ENCODE results near the gene HERC2. TPM values are rescaled to one million over a fixed set of nuclear protein-coding genes. Genes with fewer than 3 reads are reported as not detected.

HERC2 gene
- polyA plus RNA-seq, 1 of the 3 experiments (the other 2 are of a cell fraction): 22.3 TPM

GRCh38 chr15:28269097-28269496 lies 52.9 kb downstream of the HERC2 start:
- Histone ChIP-seq H3K4me1 (ENCODE audit: control insufficient read depth in 1 of 2, insufficient read depth in 2 of 2, low read depth in 1 of 2, low read length in 1 of 2) (no peaks in the 10 kb centered on the region), H3K36me3 (replicated peaks in 1 of 2; ENCODE audit: control insufficient read depth in 1 of 2, insufficient read depth in 2 of 2, low read length in 1 of 2) (peaks cover 38 to 67% of the 10 kb centered on the region in 2 experiments), H2AFZ (ENCODE audit: low read depth) (no peak overlapping the region), H3K9ac (no peak overlapping the region), H3K79me2 (ENCODE audit: insufficient read depth) (no peaks in the 10 kb centered on the region; the same call in 1 of the 2 replicates), H3K4me3 (ENCODE audit: low read depth in 2 of 2, low read length in 1 of 2) (no peak overlapping the region), H4K20me1 (ENCODE audit: insufficient read depth) (no peaks in the 10 kb centered on the region), H3K9me3 (no peaks in the 10 kb centered on the region), H3K4me2 (no peak overlapping the region), H3K27ac (ENCODE audit: low read depth in 2 of 2, low read length in 1 of 2) (no peak overlapping the region), H3K27me3 (ENCODE audit: insufficient read depth) (no peaks in the 10 kb centered on the region), H3F3A (replicated peaks; ENCODE audit: insufficient read depth) (no peaks in the 10 kb centered on the region), H3K9me2 (no peaks in the 10 kb centered on the region)
- ChIA-PET CTCF (no interaction called here), POLR2A (no interaction called here)
- WGBS (ENCODE audit: low lambda C conversion rate): 98% methylated on average over 8 of the region's 8 CpGs
- TF ChIP-seq RXRA (IDR thresholded peaks at IDR 0.05; ENCODE audit: borderline replicate concordance, low read depth) (no peak), SIN3A (IDR thresholded peaks at IDR 0.05; ENCODE audit: borderline replicate concordance, low read depth, low read length) (no peak), JUND (IDR thresholded peaks at IDR 0.05) (no peak), EZH2phosphoT487 (IDR thresholded peaks at IDR 0.05; ENCODE audit: borderline replicate concordance, low read depth) (no peak), ZBTB33 (IDR thresholded peaks at IDR 0.05; ENCODE audit: borderline replicate concordance, low read depth) (no peak), CHD2 (IDR thresholded peaks at IDR 0.05; ENCODE audit: low read length, partially characterized antibody) (no peak), FOSL2 (IDR thresholded peaks at IDR 0.05; ENCODE audit: borderline replicate concordance, low read depth) (no peak), RCOR1 (IDR thresholded peaks at IDR 0.05; ENCODE audit: low read length) (no peak), ELF1 (IDR thresholded peaks at IDR 0.05) (no peak), GATA2 (CRISPR knock-in tag; IDR thresholded peaks at IDR 0.05) (no peak), RFX5 (IDR thresholded peaks at IDR 0.05; ENCODE audit: low read length) (no peak), USF1 (IDR thresholded peaks at IDR 0.05; ENCODE audit: borderline replicate concordance, low read depth) (no peak), TCF12 (IDR thresholded peaks at IDR 0.05) (no peak), TAF1 (IDR thresholded peaks at IDR 0.05; ENCODE audit: borderline replicate concordance, low read depth, low read length) (no peak), NRF1 (IDR thresholded peaks at IDR 0.05; ENCODE audit: low read depth, low read length) (no peak), PBX3 (IDR thresholded peaks at IDR 0.05) (no peak)
- TF ChIP-seq, protein P1, sequence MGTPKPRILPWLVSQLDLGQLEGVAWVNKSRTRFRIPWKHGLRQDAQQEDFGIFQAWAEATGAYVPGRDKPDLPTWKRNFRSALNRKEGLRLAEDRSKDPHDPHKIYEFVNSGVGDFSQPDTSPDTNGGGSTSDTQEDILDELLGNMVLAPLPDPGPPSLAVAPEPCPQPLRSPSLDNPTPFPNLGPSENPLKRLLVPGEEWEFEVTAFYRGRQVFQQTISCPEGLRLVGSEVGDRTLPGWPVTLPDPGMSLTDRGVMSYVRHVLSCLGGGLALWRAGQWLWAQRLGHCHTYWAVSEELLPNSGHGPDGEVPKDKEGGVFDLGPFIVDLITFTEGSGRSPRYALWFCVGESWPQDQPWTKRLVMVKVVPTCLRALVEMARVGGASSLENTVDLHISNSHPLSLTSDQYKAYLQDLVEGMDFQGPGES (IDR thresholded peaks at IDR 0.05; ENCODE audit: low read depth, low read length): no peak
- TF ChIP-seq, protein P2, sequence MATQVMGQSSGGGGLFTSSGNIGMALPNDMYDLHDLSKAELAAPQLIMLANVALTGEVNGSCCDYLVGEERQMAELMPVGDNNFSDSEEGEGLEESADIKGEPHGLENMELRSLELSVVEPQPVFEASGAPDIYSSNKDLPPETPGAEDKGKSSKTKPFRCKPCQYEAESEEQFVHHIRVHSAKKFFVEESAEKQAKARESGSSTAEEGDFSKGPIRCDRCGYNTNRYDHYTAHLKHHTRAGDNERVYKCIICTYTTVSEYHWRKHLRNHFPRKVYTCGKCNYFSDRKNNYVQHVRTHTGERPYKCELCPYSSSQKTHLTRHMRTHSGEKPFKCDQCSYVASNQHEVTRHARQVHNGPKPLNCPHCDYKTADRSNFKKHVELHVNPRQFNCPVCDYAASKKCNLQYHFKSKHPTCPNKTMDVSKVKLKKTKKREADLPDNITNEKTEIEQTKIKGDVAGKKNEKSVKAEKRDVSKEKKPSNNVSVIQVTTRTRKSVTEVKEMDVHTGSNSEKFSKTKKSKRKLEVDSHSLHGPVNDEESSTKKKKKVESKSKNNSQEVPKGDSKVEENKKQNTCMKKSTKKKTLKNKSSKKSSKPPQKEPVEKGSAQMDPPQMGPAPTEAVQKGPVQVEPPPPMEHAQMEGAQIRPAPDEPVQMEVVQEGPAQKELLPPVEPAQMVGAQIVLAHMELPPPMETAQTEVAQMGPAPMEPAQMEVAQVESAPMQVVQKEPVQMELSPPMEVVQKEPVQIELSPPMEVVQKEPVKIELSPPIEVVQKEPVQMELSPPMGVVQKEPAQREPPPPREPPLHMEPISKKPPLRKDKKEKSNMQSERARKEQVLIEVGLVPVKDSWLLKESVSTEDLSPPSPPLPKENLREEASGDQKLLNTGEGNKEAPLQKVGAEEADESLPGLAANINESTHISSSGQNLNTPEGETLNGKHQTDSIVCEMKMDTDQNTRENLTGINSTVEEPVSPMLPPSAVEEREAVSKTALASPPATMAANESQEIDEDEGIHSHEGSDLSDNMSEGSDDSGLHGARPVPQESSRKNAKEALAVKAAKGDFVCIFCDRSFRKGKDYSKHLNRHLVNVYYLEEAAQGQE (IDR thresholded peaks at IDR 0.05; ENCODE audit: low read depth, low read length): no peak
- TF ChIP-seq, protein P3, sequence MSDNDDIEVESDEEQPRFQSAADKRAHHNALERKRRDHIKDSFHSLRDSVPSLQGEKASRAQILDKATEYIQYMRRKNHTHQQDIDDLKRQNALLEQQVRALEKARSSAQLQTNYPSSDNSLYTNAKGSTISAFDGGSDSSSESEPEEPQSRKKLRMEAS (IDR thresholded peaks at IDR 0.05; ENCODE audit: low read depth): no peak
- no peak for DNase-seq

All from SK-N-SH (cell line).